Transverse colon (tissue), 4 donors: ENCODE results near the gene ZBTB7C.

Experiments
- POLR2A ChIP-seq: fragments of 450-650 bp; IDR thresholded peaks from one replicate; pipeline ENCODE4 v1.6.1; 2016; ENCODE audit warnings: antibody characterized with exemption, mild to moderate bottlenecking, moderate library complexity
- POLR2AphosphoS5 ChIP-seq, 3 donors: sonication (generic); formaldehyde crosslinking; IDR thresholded peaks; one replicate each; pipeline ENCODE4 v1.6.1; 2016; ENCODE audit warnings: antibody characterized with exemption in 3 of 3
- TF ChIP-seq, protein P1 (sequence below), 5 experiments: fragments of 200-600 bp in 3 of 5; fragments of 450-650 bp in 2 of 5; sonication (generic) in 3 of 5; IDR thresholded peaks; 1 replicate in 2 of 5; 2 replicates in 3 of 5; pipeline ENCODE4 v1.5.1; 2016 to 2017; ENCODE audit warnings: antibody characterized with exemption in 5 of 5, inconsistent platforms in 3 of 5, mild to moderate bottlenecking in 2 of 5, moderate library complexity in 1 of 5

DNA sequence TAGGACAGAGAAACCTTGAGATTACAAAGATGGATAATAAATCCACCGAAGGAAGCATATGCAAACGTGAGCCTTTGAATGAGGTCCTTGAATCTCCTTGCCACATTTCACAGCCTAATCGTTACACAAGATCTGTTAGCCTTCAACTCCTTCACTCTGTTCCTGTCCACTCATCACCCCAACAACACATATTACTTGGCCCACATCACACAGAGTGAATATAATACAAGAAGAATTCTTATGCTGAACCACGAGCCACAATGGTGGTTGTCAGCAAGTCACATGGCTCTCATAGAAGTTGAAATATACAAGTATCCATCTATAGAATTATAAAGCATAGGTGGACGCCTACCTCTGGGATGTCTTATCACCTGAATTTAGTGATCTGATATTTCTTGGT lies 12.6 kb downstream of the ZBTB7C start:
- no peak for TF ChIP-seq POLR2AphosphoS5 (IDR thresholded peaks at IDR 0.05)
- TF ChIP-seq, protein P1, sequence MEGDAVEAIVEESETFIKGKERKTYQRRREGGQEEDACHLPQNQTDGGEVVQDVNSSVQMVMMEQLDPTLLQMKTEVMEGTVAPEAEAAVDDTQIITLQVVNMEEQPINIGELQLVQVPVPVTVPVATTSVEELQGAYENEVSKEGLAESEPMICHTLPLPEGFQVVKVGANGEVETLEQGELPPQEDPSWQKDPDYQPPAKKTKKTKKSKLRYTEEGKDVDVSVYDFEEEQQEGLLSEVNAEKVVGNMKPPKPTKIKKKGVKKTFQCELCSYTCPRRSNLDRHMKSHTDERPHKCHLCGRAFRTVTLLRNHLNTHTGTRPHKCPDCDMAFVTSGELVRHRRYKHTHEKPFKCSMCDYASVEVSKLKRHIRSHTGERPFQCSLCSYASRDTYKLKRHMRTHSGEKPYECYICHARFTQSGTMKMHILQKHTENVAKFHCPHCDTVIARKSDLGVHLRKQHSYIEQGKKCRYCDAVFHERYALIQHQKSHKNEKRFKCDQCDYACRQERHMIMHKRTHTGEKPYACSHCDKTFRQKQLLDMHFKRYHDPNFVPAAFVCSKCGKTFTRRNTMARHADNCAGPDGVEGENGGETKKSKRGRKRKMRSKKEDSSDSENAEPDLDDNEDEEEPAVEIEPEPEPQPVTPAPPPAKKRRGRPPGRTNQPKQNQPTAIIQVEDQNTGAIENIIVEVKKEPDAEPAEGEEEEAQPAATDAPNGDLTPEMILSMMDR (IDR thresholded peaks at IDR 0.05), result no peak
- no peak for TF ChIP-seq POLR2A
